ENCODE results near the gene NEO1.

DNA sequence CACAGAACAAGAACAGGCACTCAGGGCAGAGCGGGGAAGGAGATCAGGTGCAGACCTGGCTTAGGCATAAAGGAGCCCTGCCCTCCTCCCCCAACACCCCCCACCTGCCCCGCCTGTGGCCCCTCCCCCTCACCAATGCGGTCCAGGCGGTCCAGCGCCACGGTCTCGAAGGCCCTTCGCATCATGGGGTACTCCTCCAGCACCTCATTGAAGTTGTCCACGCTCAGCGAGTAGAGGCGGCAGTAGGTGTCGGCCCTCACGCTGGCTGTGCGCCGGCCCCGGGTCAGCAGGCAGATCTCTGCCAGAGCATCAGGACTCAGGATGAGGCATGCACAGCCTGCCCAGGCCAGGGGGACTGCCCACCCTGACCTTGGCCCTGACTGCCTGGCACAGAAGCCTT is 271.7 kb downstream of the NEO1 start:
- TF ChIP-seq, protein P1, sequence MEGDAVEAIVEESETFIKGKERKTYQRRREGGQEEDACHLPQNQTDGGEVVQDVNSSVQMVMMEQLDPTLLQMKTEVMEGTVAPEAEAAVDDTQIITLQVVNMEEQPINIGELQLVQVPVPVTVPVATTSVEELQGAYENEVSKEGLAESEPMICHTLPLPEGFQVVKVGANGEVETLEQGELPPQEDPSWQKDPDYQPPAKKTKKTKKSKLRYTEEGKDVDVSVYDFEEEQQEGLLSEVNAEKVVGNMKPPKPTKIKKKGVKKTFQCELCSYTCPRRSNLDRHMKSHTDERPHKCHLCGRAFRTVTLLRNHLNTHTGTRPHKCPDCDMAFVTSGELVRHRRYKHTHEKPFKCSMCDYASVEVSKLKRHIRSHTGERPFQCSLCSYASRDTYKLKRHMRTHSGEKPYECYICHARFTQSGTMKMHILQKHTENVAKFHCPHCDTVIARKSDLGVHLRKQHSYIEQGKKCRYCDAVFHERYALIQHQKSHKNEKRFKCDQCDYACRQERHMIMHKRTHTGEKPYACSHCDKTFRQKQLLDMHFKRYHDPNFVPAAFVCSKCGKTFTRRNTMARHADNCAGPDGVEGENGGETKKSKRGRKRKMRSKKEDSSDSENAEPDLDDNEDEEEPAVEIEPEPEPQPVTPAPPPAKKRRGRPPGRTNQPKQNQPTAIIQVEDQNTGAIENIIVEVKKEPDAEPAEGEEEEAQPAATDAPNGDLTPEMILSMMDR (IDR thresholded peaks at IDR 0.05; ENCODE audit: insufficient read depth, low read length, poor library complexity, severe bottlenecking): no peak
- TF ChIP-seq EZH2phosphoT487 (conservative IDR thresholded peaks at IDR 0.05; ENCODE audit: low read length): no peak
